Measurements from ENCODE around the gene SHF.

DNA sequence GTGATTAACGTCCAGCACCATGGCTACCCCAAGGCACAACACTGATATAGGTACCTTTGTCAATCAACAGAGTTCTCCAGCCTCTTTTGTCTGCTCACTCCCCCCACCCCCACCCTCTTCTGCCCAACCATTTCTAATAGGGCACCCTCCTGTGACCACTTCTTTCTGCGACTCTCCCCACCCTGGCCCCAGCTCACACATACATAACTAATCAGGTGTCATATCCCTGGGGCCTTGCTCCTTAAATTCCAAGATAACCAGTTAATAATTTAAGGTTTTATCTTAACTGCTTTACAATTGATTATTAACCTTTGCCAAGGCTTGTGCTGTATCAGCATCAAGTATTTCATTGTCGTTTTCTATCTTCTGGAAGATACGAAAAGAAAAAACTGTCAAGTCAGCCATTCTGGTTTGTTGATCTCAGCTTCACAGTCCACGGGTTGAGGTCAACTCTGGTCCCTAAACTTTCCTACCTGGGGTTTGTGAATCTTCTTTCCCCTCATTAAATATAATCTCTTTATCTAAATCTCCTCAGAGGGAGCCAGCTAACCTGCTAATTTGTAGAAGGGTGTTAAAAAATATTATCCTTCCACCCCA lies 37.0 kb upstream of the SHF start:
- no peak for TF ChIP-seq KDM1A (IDR thresholded peaks at IDR 0.05; ENCODE audit: borderline replicate concordance, low read length)
- TF ChIP-seq, protein P1, sequence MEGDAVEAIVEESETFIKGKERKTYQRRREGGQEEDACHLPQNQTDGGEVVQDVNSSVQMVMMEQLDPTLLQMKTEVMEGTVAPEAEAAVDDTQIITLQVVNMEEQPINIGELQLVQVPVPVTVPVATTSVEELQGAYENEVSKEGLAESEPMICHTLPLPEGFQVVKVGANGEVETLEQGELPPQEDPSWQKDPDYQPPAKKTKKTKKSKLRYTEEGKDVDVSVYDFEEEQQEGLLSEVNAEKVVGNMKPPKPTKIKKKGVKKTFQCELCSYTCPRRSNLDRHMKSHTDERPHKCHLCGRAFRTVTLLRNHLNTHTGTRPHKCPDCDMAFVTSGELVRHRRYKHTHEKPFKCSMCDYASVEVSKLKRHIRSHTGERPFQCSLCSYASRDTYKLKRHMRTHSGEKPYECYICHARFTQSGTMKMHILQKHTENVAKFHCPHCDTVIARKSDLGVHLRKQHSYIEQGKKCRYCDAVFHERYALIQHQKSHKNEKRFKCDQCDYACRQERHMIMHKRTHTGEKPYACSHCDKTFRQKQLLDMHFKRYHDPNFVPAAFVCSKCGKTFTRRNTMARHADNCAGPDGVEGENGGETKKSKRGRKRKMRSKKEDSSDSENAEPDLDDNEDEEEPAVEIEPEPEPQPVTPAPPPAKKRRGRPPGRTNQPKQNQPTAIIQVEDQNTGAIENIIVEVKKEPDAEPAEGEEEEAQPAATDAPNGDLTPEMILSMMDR (IDR thresholded peaks at IDR 0.05; ENCODE audit: control extremely low read depth in 1 of 3, insufficient read depth in 1 of 3, low read depth in 1 of 3, low read length in 3 of 3): no peak
- no peak for TF ChIP-seq TAF1 (IDR thresholded peaks at IDR 0.05; ENCODE audit: low read depth, low read length)
- no peak for TF ChIP-seq POLR2AphosphoS5 (IDR thresholded peaks at IDR 0.05; ENCODE audit: low read depth, low read length)
- TF ChIP-seq EZH2 (IDR thresholded peaks at IDR 0.05; ENCODE audit: low read depth, low read length, severe bottlenecking): no peak
